NCI-H2107 treated with DMSO at 0.1 percent for 48 hours (cell line): ENCODE results near the gene CMBL.
"Not testable (repeated sequence)": the region's sequence is repeated elsewhere in the genome, so short reads cannot be mapped to it uniquely, and the experiment has no call there.

Experiments used
- DNase-seq: peaks from one replicate; lab custom pipeline; 2025; ENCODE audit not compliant: unreplicated experiment; lab: John Stamatoyannopoulos, UW

Gene CMBL

GRCh38 chr5:10286862-10287227, 20.9 kb downstream of the CMBL start:
- DNase-seq: no peak

GRCh38 chr5:10286162-10286861, 21.4 kb downstream of the CMBL start:
- DNase-seq: no peak

- not testable (repeated sequence) for DNase-seq
These were observed 22.3 kb downstream of the CMBL start for GRCh38 chr5:10285362-10285761.

GRCh38 chr5:10283927-10284635, 23.6 kb downstream of the CMBL start:
- DNase-seq: peak; percentile 94

GRCh38 chr5:10279925-10280720, 27.6 kb downstream of the CMBL start:
- no peak for DNase-seq

- DNase-seq: no peak
These were observed 28.4 kb downstream of the CMBL start for GRCh38 chr5:10279328-10279727.

GRCh38 chr5:10278658-10279279, 28.9 kb downstream of the CMBL start:
- no peak for DNase-seq

GRCh38 chr5:10277773-10278630, 29.7 kb downstream of the CMBL start:
- no peak for DNase-seq

GRCh38 chr5:10276691-10277090, 31.0 kb downstream of the CMBL start:
- DNase-seq: no peak

GRCh38 chr5:10275991-10276390, 31.7 kb downstream of the CMBL start:
- DNase-seq: no peak

GRCh38 chr5:10275460-10275859, 32.2 kb downstream of the CMBL start:
- no peak for DNase-seq

- DNase-seq: not testable (repeated sequence)
These were observed 34.9 kb downstream of the CMBL start for GRCh38 chr5:10272875-10273209.

GRCh38 chr5:10272053-10272874, 35.4 kb downstream of the CMBL start:
- DNase-seq: no peak

- no peak for DNase-seq
These were observed 39.6 kb downstream of the CMBL start for GRCh38 chr5:10268100-10268499.

GRCh38 chr5:10266839-10267238, 40.9 kb downstream of the CMBL start:
- DNase-seq: no peak

GRCh38 chr5:10266137-10266536, 41.6 kb downstream of the CMBL start:
- DNase-seq: no peak

GRCh38 chr5:10265245-10266109, 42.2 kb downstream of the CMBL start:
- DNase-seq: no peak

GRCh38 chr5:10264604-10265003, 43.1 kb downstream of the CMBL start:
- DNase-seq: no peak

GRCh38 chr5:10262995-10263394, 44.7 kb downstream of the CMBL start:
- no peak for DNase-seq
